HCT116 (cell line): ENCODE measurements around the gene CMPK2. TPM values are rescaled to one million over a fixed set of nuclear protein-coding genes. Genes with fewer than 3 reads are reported as not detected.

Experiments
- ATAC-seq: fragments of 200-7000 bp; cut with Tn5 transposase; 2 replicates; pipeline ENCODE4 v1.9.1; 2020; ENCODE audit warnings: mild to moderate bottlenecking, moderate library complexity
- BruUV-seq: library from RNA; stranded (reverse); fragments of 400-500 nt; replicated peaks from 2 replicates; lab custom pipeline; 2021; lab: Mats Ljungman, UMichigan
- CTCF ChIA-PET: fragments of 300-600 bp; sonication (Branson Sonifier 250); formaldehyde crosslinking; loops from one replicate; lab custom pipeline; 2021; ENCODE audit warnings: antibody characterized with exemption; lab: Charles Lee
- POLR2A ChIA-PET: fragments of 300-600, 350-600 bp; sonication (Branson Sonifier 250); formaldehyde crosslinking; loops from one replicate; lab custom pipeline; 2021; ENCODE audit warnings: antibody characterized with exemption; lab: Charles Lee
- RAD21 ChIA-PET, 2 experiments: fragments of 300-600 bp; sonication (Branson Sonifier 250); formaldehyde crosslinking; loops; one replicate each; lab custom pipeline; 2023; ENCODE audit warnings: low total read pairs in 2 of 2; ENCODE audit not compliant: uncharacterized antibody in 2 of 2, unreplicated experiment in 2 of 2, low non-redundant PET in 1 of 2; lab: Charles Lee
- DNase-seq: peaks from one replicate; pipeline ENCODE4 v3.0.0-alpha.2; 2010; ENCODE audit warnings: low read depth, low spot score
- H2AFZ ChIP-seq: fragments of 200-600 bp; shearing (Covaris generic), sonication (generic); 2 replicates; pipeline ENCODE4 v1.6.1; 2017; ENCODE audit warnings: low read depth, mixed run types, mixed read lengths, antibody characterized with exemption, low read length; ENCODE audit not compliant: poor library complexity, severe bottlenecking
- H3K27ac ChIP-seq: 2 replicates; pipeline ENCODE4 v1.5.1; 2012; ENCODE audit warnings: low read depth, low read length
- H3K27me3 ChIP-seq: fragments of 200-600 bp; sonication (generic); 2 replicates; pipeline ENCODE4 v1.6.1; 2016; ENCODE audit warnings: mixed run types, low read length, mixed read lengths; ENCODE audit not compliant: insufficient read depth
- H3K36me3 ChIP-seq, 2 experiments: fragments of 200-500 bp in 1 of 2; fragments of 200-600 bp in 1 of 2; sonication (Bioruptor generic) in 1 of 2; sonication (generic) in 1 of 2; 2 replicates each; pipeline versions ENCODE4 v1.5.1 to v1.6.1; 2014 to 2016; ENCODE audit warnings: low read length in 2 of 2, inconsistent platforms in 1 of 2, mixed read lengths in 1 of 2, mixed run types in 1 of 2; ENCODE audit not compliant: insufficient read depth in 2 of 2, control insufficient read depth in 1 of 2
- H3K4me1 ChIP-seq, 2 experiments: fragments of 200-600 bp in 1 of 2; sonication (generic) in 1 of 2; 2 replicates each; pipeline versions ENCODE4 v1.5.1 to v1.6.1; 2012 to 2017; ENCODE audit warnings: low read length in 2 of 2, inconsistent platforms in 1 of 2, mild to moderate bottlenecking in 1 of 2, mixed read lengths in 1 of 2, mixed run types in 1 of 2, moderate library complexity in 1 of 2; ENCODE audit not compliant: insufficient read depth in 2 of 2, control insufficient read depth in 1 of 2
- H3K4me2 ChIP-seq: fragments of 200-600 bp; sonication (generic); 2 replicates; pipeline ENCODE4 v1.6.1; 2017; ENCODE audit warnings: mixed run types, low read length, mixed read lengths
- H3K4me3 ChIP-seq, 2 experiments: fragments of 200-600 bp in 1 of 2; sonication (generic) in 1 of 2; replicated peaks in 1 of 2; 2 replicates each; pipeline ENCODE4 v1.5.1; 2011 to 2016; ENCODE audit warnings: low read length in 2 of 2, control low read depth in 1 of 2, low read depth in 1 of 2, mild to moderate bottlenecking in 1 of 2, mixed read lengths in 1 of 2, mixed run types in 1 of 2
- H3K79me2 ChIP-seq: fragments of 200-600 bp; sonication (generic); 2 replicates; pipeline ENCODE4 v1.6.1; 2017; ENCODE audit warnings: mild to moderate bottlenecking, mixed run types, low read length, moderate library complexity, mixed read lengths; ENCODE audit not compliant: insufficient read depth
- H3K9ac ChIP-seq: fragments of 200-600 bp; sonication (generic); 2 replicates; pipeline ENCODE4 v1.6.1; 2016; ENCODE audit warnings: low read length, mixed read lengths
- H3K9me2 ChIP-seq: fragments of 200-600 bp; sonication (generic), shearing (Covaris generic); 2 replicates; pipeline ENCODE4 v1.6.1; 2017; ENCODE audit warnings: mixed run types, mild to moderate bottlenecking, moderate library complexity; ENCODE audit not compliant: insufficient read depth
- H3K9me3 ChIP-seq, 2 experiments: fragments of 200-500 bp in 1 of 2; fragments of 200-600 bp in 1 of 2; sonication (Bioruptor generic) in 1 of 2; sonication (generic) in 1 of 2; 2 replicates each; pipeline ENCODE4 v1.6.1; 2014 to 2017; ENCODE audit warnings: low read length in 2 of 2, mixed read lengths in 2 of 2, inconsistent platforms in 1 of 2, low read depth in 1 of 2, mild to moderate bottlenecking in 1 of 2, mixed run types in 1 of 2, moderate library complexity in 1 of 2; ENCODE audit not compliant: control insufficient read depth in 1 of 2, insufficient read depth in 1 of 2
- H4K20me1 ChIP-seq: fragments of 200-600 bp; sonication (generic), shearing (Covaris generic); 2 replicates; pipeline ENCODE4 v1.6.1; 2017; ENCODE audit warnings: mixed run types, mild to moderate bottlenecking, moderate library complexity; ENCODE audit not compliant: insufficient read depth
- CEBPB ChIP-seq: IDR thresholded peaks from 2 replicates; pipeline ENCODE4 v1.6.1; 2012; ENCODE audit warnings: low read depth
- CTCF ChIP-seq, 3 experiments: fragments of 200-600 bp in 1 of 3; sonication (generic) in 1 of 3; IDR thresholded peaks in 2 of 3; conservative IDR thresholded peaks in 1 of 3; 2 replicates each; pipeline ENCODE4 v1.5.1; 2012 to 2017; ENCODE audit warnings: low read depth in 2 of 3, low read length in 2 of 3, antibody characterized with exemption in 1 of 3, borderline replicate concordance in 1 of 3, control low read depth in 1 of 3, mild to moderate bottlenecking in 1 of 3, mixed read lengths in 1 of 3, mixed run types in 1 of 3, moderate library complexity in 1 of 3; ENCODE audit not compliant: insufficient read depth in 1 of 3
- EZH2phosphoT487 ChIP-seq: fragments of 200-600 bp; IDR thresholded peaks from 2 replicates; pipeline ENCODE4 v1.6.1; 2018; ENCODE audit warnings: antibody characterized with exemption, borderline replicate concordance
- JUND ChIP-seq: IDR thresholded peaks from 2 replicates; pipeline ENCODE4 v1.6.1; 2012
- SRF ChIP-seq: IDR thresholded peaks from 2 replicates; pipeline ENCODE4 v1.6.1; 2012; ENCODE audit warnings: low read depth
- ZBTB33 ChIP-seq: IDR thresholded peaks from 2 replicates; pipeline ENCODE4 v1.6.1; 2011; ENCODE audit warnings: mild to moderate bottlenecking, low read length, moderate library complexity; ENCODE audit not compliant: insufficient replicate concordance; ENCODE audit errors: extremely low read depth
- ZFX ChIP-seq: fragments of 450-650 bp; IDR thresholded peaks from 2 replicates; pipeline ENCODE4 v1.6.1; 2017
- ZNF274 ChIP-seq: fragments of 200-500 bp; sonication (Bioruptor generic); IDR thresholded peaks from 2 replicates; pipeline ENCODE4 v1.6.1; 2014; ENCODE audit warnings: mild to moderate bottlenecking, low read depth, low read length, inconsistent platforms
- intact Hi-C: fragments of 100-400 bp; cut with micrococcal nuclease; formaldehyde crosslinking; loops from 2 replicates; pipeline ENCODE4 v1.10.0; 2022
- total RNA-seq: library from RNA; stranded (reverse); gene quantifications from one replicate; pipeline ENCODE4 v1.2.1, GENCODE V29; 2021; ENCODE audit not compliant: unreplicated experiment

Gene CMPK2
- total RNA-seq, 1 experiment from 2014 or later = 1.5 TPM

GRCh38 chr2:6826081-6826913 lies 39.4 kb downstream of the CMPK2 start (continued):
- no peak for TF ChIP-seq ZBTB33
- TF ChIP-seq ZNF274 = no peak
- peak; percentile 73 for TF ChIP-seq JUND
- peak; percentile 57; the same call in 1 of the 2 replicates for TF ChIP-seq SRF
- peak; percentile 67 to 87 (median 78); a peak in 5 of 6 replicates for TF ChIP-seq CTCF (IDR thresholded peaks at IDR 0.05 in 2 of 3, conservative IDR thresholded peaks at IDR 0.05 in 1 of 3; ENCODE audit: borderline replicate concordance in 1 of 3, insufficient read depth in 1 of 3, low read depth in 2 of 3, low read length in 2 of 3)
- no peak for TF ChIP-seq CEBPB
- no peak for TF ChIP-seq ZFX
- no peak for TF ChIP-seq EZH2phosphoT487

- no peaks in the 10 kb centered on the region for H3K79me2 ChIP-seq
- no peaks in the 10 kb centered on the region for H3K9me3 ChIP-seq
- no peak for DNase-seq
- ChIA-PET CTCF (no interaction called here), RAD21 (no interaction called here), POLR2A (no interaction called here)
- TF ChIP-seq ZBTB33 (no peak), CEBPB (peak; percentile 45; the same call in 1 of the 2 replicates)
- BruUV-seq = no TSS peak
- no peaks in the 10 kb centered on the region for H3K36me3 ChIP-seq
- H3K27me3 ChIP-seq = peaks cover 14% of the 10 kb centered on the region; the same call in 1 of the 2 replicates
- no peak overlapping the region for H3K9ac ChIP-seq
- peaks cover 0 to 8% of the 10 kb centered on the region in 2 experiments; a peak in 2 of 4 replicates for H3K4me1 ChIP-seq
- intact Hi-C loops = loop anchor here (5.0 to 10.0 kb wide), 2 partner anchors 220 to 257 kb away; no protein-coding TSS in a partner anchor
- no peak for ATAC-seq
- no peak overlapping the region for H3K4me2 ChIP-seq
- H2AFZ ChIP-seq = no peak overlapping the region
- H3K27ac ChIP-seq = no peak overlapping the region
- H3K4me3 ChIP-seq = no peak overlapping the region
- H3K9me2 ChIP-seq = no peaks in the 10 kb centered on the region
- no peaks in the 10 kb centered on the region for H4K20me1 ChIP-seq
Measured at GRCh38 chr2:6824962-6825361, 40.7 kb downstream of the CMPK2 start.
